Measurements from ENCODE around the gene BNIP3.

DNA sequence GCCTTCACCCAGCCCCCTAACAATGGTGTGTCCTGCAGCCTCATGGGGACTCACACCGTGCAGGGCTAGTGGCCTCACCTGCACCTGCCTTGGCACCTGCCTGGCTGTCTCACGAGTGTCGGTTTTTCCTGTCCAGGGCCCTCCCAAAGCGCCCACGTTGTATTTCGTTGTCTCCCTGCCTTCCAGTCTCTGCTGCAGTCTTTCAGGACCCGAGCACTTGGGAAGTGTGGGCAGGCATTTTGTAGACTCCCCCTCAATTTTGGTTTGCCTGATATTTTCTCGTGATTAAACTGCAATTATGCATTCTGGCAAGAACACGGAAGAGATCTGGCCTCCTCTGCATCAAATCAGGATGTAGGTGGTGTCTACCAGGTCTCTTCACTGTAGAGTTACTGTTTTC, 17.9 kb downstream of the BNIP3 start:
- TF ChIP-seq EZH2 (IDR thresholded peaks at IDR 0.05) (no peak), RAD21 (IDR thresholded peaks at IDR 0.05; ENCODE audit: low read depth) (no peak), JUND (IDR thresholded peaks at IDR 0.05) (no peak), POLR2AphosphoS5 (IDR thresholded peaks at IDR 0.05; ENCODE audit: low read depth, low read length) (no peak), POLR2A (IDR thresholded peaks at IDR 0.05; ENCODE audit: borderline replicate concordance, extremely low read depth, insufficient read depth, insufficient read length) (no peak), CBX3 (IDR thresholded peaks at IDR 0.05; ENCODE audit: low read depth) (no peak), ZFX (IDR thresholded peaks at IDR 0.05) (no peak), TCF7L2 (IDR thresholded peaks at IDR 0.05; ENCODE audit: borderline replicate concordance, extremely low read depth, insufficient read depth, insufficient read length) (no peak), EZH2phosphoT487 (IDR thresholded peaks at IDR 0.05; ENCODE audit: borderline replicate concordance) (no peak), ELF1 (IDR thresholded peaks at IDR 0.05; ENCODE audit: borderline replicate concordance, low read depth) (no peak)
- TF ChIP-seq, protein P1, sequence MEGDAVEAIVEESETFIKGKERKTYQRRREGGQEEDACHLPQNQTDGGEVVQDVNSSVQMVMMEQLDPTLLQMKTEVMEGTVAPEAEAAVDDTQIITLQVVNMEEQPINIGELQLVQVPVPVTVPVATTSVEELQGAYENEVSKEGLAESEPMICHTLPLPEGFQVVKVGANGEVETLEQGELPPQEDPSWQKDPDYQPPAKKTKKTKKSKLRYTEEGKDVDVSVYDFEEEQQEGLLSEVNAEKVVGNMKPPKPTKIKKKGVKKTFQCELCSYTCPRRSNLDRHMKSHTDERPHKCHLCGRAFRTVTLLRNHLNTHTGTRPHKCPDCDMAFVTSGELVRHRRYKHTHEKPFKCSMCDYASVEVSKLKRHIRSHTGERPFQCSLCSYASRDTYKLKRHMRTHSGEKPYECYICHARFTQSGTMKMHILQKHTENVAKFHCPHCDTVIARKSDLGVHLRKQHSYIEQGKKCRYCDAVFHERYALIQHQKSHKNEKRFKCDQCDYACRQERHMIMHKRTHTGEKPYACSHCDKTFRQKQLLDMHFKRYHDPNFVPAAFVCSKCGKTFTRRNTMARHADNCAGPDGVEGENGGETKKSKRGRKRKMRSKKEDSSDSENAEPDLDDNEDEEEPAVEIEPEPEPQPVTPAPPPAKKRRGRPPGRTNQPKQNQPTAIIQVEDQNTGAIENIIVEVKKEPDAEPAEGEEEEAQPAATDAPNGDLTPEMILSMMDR (IDR thresholded peaks at IDR 0.05 in 2 of 3, conservative IDR thresholded peaks at IDR 0.05 in 1 of 3; ENCODE audit: borderline replicate concordance in 1 of 3, insufficient read depth in 1 of 3, low read depth in 2 of 3, low read length in 2 of 3): no peak
- TF ChIP-seq, protein P2, sequence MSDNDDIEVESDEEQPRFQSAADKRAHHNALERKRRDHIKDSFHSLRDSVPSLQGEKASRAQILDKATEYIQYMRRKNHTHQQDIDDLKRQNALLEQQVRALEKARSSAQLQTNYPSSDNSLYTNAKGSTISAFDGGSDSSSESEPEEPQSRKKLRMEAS (IDR thresholded peaks at IDR 0.05): no peak
- TF ChIP-seq, protein P3, sequence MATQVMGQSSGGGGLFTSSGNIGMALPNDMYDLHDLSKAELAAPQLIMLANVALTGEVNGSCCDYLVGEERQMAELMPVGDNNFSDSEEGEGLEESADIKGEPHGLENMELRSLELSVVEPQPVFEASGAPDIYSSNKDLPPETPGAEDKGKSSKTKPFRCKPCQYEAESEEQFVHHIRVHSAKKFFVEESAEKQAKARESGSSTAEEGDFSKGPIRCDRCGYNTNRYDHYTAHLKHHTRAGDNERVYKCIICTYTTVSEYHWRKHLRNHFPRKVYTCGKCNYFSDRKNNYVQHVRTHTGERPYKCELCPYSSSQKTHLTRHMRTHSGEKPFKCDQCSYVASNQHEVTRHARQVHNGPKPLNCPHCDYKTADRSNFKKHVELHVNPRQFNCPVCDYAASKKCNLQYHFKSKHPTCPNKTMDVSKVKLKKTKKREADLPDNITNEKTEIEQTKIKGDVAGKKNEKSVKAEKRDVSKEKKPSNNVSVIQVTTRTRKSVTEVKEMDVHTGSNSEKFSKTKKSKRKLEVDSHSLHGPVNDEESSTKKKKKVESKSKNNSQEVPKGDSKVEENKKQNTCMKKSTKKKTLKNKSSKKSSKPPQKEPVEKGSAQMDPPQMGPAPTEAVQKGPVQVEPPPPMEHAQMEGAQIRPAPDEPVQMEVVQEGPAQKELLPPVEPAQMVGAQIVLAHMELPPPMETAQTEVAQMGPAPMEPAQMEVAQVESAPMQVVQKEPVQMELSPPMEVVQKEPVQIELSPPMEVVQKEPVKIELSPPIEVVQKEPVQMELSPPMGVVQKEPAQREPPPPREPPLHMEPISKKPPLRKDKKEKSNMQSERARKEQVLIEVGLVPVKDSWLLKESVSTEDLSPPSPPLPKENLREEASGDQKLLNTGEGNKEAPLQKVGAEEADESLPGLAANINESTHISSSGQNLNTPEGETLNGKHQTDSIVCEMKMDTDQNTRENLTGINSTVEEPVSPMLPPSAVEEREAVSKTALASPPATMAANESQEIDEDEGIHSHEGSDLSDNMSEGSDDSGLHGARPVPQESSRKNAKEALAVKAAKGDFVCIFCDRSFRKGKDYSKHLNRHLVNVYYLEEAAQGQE (IDR thresholded peaks at IDR 0.05; ENCODE audit: low read depth): no peak

All from HCT116 (cell line).